Measurements from ENCODE around the gene KHDC4. TPM values are rescaled to one million over a fixed set of nuclear protein-coding genes. Genes with fewer than 3 reads are reported as not detected.

The KHDC4 gene
- total RNA-seq, 1 donor from 2014 or later, result 51.8 TPM

DNA sequence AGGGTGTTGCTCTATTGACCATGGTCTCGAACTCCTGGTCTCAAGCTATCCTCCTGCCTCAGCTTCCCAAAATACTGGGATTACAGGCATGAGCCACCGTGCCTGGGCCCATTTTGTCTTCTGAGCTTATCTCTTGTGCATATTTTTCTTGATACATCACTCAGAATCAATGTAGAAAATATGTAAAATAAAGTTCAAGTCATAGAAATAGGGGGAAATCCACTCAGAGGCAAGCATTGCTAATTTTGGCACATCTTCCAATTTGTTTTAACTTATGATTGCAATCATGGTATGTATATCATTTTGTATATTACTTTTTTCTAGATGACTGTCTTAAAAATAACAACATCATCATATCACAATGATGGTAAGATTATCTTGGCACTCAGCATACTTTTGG, 44.6 kb downstream of the KHDC4 start:
- peaks cover 5% of the 10 kb centered on the region for H3K27me3 Mint-ChIP-seq (ENCODE audit: unreplicated experiment)
- no peak overlapping the region for H3K27ac Mint-ChIP-seq (ENCODE audit: unreplicated experiment)
- TF ChIP-seq, protein P1, sequence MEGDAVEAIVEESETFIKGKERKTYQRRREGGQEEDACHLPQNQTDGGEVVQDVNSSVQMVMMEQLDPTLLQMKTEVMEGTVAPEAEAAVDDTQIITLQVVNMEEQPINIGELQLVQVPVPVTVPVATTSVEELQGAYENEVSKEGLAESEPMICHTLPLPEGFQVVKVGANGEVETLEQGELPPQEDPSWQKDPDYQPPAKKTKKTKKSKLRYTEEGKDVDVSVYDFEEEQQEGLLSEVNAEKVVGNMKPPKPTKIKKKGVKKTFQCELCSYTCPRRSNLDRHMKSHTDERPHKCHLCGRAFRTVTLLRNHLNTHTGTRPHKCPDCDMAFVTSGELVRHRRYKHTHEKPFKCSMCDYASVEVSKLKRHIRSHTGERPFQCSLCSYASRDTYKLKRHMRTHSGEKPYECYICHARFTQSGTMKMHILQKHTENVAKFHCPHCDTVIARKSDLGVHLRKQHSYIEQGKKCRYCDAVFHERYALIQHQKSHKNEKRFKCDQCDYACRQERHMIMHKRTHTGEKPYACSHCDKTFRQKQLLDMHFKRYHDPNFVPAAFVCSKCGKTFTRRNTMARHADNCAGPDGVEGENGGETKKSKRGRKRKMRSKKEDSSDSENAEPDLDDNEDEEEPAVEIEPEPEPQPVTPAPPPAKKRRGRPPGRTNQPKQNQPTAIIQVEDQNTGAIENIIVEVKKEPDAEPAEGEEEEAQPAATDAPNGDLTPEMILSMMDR (IDR thresholded peaks at IDR 0.05; ENCODE audit: partially characterized antibody, unreplicated experiment), result no peak
- no peaks in the 10 kb centered on the region for H3K36me3 Mint-ChIP-seq (ENCODE audit: unreplicated experiment)
- H3K9me3 Mint-ChIP-seq (ENCODE audit: unreplicated experiment), result peaks cover 2% of the 10 kb centered on the region
- H3K4me1 Mint-ChIP-seq (ENCODE audit: low read depth, unreplicated experiment), result no peaks in the 10 kb centered on the region
- H3K4me3 Mint-ChIP-seq (ENCODE audit: unreplicated experiment), result no peak overlapping the region
- DNase-seq, result no peak

DNA sequence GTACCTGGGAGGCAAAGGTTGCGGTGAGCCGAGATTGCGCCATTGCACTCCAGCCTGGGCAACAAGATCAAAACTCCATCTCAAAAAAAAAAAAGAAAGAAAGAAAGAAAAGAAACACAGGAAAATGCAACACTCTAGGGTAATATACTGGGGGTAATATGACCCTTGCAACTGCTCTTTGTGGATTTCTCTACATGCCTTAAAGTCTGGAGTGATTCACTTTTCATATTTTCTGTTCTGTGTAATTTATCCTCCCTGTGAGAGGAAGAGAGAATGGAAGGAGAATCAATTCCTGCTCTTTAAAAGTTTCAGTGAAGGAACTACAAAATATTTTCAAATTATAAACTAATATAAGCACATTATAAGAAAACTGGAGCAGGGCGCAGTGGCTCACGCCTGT, 45.7 kb downstream of the KHDC4 start:
- H3K27ac Mint-ChIP-seq (ENCODE audit: unreplicated experiment), result no peak overlapping the region
- no peak overlapping the region for H3K4me3 Mint-ChIP-seq (ENCODE audit: unreplicated experiment)

DNA sequence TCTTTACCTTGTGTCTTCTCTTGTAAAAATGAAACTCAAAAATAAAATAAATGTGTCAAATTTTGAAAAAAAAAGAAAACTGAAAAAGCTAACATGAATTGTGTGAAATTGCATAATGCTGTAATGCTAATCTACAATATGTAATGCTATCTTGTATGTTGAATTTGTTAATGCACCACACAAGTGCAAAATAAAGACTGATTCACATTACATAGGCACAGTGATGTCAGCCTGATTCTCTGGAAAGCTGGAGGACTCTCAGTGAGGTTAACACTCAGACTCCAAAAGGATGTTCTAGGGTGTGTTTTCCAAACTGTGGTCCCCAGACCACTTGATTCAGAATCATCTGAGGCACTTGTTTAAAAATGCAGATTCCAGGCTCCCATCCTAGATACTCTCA, 49.2 kb downstream of the KHDC4 start:
- H3K4me1 Mint-ChIP-seq (ENCODE audit: low read depth, unreplicated experiment), result no peaks in the 10 kb centered on the region
- no peak overlapping the region for H3K27ac Mint-ChIP-seq (ENCODE audit: unreplicated experiment)
- DNase-seq, result no peak
- peaks cover 5% of the 10 kb centered on the region for H3K9me3 Mint-ChIP-seq (ENCODE audit: unreplicated experiment)
- peaks cover 7% of the 10 kb centered on the region for H3K27me3 Mint-ChIP-seq (ENCODE audit: unreplicated experiment)
- peaks cover 5% of the 10 kb centered on the region for H3K36me3 Mint-ChIP-seq (ENCODE audit: unreplicated experiment)
- no peak overlapping the region for H3K4me3 Mint-ChIP-seq (ENCODE audit: unreplicated experiment)
- TF ChIP-seq, protein P1 (IDR thresholded peaks at IDR 0.05; ENCODE audit: partially characterized antibody, unreplicated experiment), result no peak

More for the DNA sequence above, 45.7 kb downstream of the KHDC4 start:
- Mint-ChIP-seq H3K4me1 (ENCODE audit: low read depth, unreplicated experiment) (no peaks in the 10 kb centered on the region), H3K27me3 (ENCODE audit: unreplicated experiment) (peaks cover 5% of the 10 kb centered on the region), H3K36me3 (ENCODE audit: unreplicated experiment) (no peaks in the 10 kb centered on the region), H3K9me3 (ENCODE audit: unreplicated experiment) (peaks cover 5% of the 10 kb centered on the region)
- DNase-seq, result no peak
- TF ChIP-seq, protein P1 (IDR thresholded peaks at IDR 0.05; ENCODE audit: partially characterized antibody, unreplicated experiment), result no peak

DNA sequence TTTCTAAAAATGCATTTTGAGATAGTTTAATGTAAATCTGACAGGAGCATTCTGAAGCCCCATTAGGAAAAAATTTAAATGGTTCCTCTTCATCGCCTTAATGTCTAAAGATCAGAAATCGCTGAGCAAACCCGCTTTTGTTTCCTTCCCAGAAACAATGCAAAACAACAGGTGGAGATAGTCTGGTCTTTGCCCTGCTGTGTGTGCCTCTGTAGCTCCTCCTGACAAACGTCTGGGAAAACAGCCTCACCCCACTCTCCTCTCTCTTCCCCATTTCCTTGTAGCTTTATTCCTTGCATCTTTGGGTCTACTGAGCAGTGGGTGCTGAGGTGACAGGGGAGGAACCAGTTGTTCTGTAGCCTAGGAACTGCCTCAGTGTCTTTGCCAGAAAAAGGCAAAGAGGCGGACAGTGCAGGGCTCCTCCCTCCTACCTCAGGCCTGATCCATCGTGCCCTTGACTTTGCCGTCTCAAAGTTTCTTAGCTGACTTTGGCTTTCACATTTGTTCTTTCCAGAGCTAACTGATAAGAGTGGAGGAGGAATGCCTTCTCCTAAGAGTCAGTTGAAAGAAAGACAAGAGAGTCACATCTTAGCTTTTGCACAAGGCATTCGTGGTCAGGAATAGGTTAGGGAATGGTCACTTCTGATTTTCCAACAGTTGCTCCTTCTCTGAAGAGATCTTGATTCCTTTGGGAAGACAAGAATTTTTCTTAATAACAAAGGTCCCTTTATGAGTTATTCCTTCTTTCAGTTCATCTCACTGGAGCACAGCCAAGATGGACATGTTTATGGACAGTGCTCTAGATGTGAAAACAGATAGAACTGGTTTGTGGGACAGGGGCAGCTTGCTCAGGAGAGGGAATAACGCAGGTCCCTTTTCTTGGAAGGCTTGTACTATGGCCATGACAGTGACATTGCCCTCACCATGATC, 49.9 kb downstream of the KHDC4 start:
- TF ChIP-seq, protein P1 (IDR thresholded peaks at IDR 0.05; ENCODE audit: partially characterized antibody, unreplicated experiment), result no peak
- H3K4me3 Mint-ChIP-seq (ENCODE audit: unreplicated experiment), result no peak overlapping the region
- H3K27me3 Mint-ChIP-seq (ENCODE audit: unreplicated experiment), result peaks cover 7% of the 10 kb centered on the region
- peaks cover 4% of the 10 kb centered on the region for H3K4me1 Mint-ChIP-seq (ENCODE audit: low read depth, unreplicated experiment)
- peaks cover 5% of the 10 kb centered on the region for H3K36me3 Mint-ChIP-seq (ENCODE audit: unreplicated experiment)
- peaks cover 7% of the 10 kb centered on the region for H3K9me3 Mint-ChIP-seq (ENCODE audit: unreplicated experiment)
- peak overlapping the region; percentile 8 for H3K27ac Mint-ChIP-seq (ENCODE audit: unreplicated experiment)
- no peak for DNase-seq

DNA sequence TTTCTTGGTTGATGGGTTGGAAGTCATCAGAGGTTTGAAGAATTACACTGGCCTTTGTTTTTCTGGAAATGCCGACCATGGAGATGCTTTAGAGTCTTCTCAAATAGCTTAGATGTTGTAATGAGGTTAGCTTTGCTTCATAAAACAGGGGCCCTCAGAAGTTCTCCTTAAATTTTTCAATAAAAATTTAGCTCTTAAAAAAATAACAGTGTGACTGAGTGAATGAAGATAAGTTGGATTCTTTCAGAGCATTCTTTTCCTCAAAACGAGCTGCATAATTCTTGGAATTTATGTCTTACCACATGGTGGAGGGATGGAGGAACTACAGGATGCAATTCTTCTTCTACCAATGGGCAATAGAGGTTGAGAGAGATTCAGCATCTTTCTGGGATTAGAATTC, 51.4 kb downstream of the KHDC4 start:
- DNase-seq, result no peak
- Mint-ChIP-seq H3K27ac (ENCODE audit: unreplicated experiment) (no peak overlapping the region), H3K36me3 (ENCODE audit: unreplicated experiment) (peaks cover 5% of the 10 kb centered on the region), H3K4me3 (ENCODE audit: unreplicated experiment) (no peak overlapping the region), H3K27me3 (ENCODE audit: unreplicated experiment) (peaks cover 9% of the 10 kb centered on the region), H3K9me3 (ENCODE audit: unreplicated experiment) (peaks cover 15% of the 10 kb centered on the region), H3K4me1 (ENCODE audit: low read depth, unreplicated experiment) (peaks cover 4% of the 10 kb centered on the region)
- TF ChIP-seq, protein P1 (IDR thresholded peaks at IDR 0.05; ENCODE audit: partially characterized antibody, unreplicated experiment), result no peak
